GM12878 (cell line): ENCODE data around the gene ANXA9. TPM values are rescaled to one million over a fixed set of nuclear protein-coding genes. Genes with fewer than 3 reads are reported as not detected.
A peak's percentile ranks its signal among the peaks of the same experiment; 100 is the strongest.

Source experiments
- ATAC-seq: fragments of 200-7000 bp; cut with Tn5 transposase; 3 replicates; pipeline ENCODE4 v1.9.1; 2020; ENCODE audit warnings: mild to moderate bottlenecking, moderate library complexity
- BruUV-seq: library from RNA; stranded (reverse); fragments of 400-500 nt; replicated peaks from 2 replicates; lab custom pipeline; 2021; lab: Mats Ljungman, UMichigan
- CTCF ChIA-PET: fragments of 300-600 bp; sonication (Branson Sonifier 250); formaldehyde crosslinking; extraction: SDS; loops from one replicate; lab custom pipeline; 2021; ENCODE audit warnings: inconsistent platforms; lab: Yijun Ruan, JAX
- POLR2A ChIA-PET: fragments of 350-600 bp; formaldehyde crosslinking; extraction: SDS; loops from one replicate; lab custom pipeline; 2021; ENCODE audit warnings: inconsistent platforms; lab: Charles Lee
- RAD21 ChIA-PET: fragments of 300-600 bp; sonication (Branson Sonifier 250); formaldehyde crosslinking; loops from one replicate; lab custom pipeline; 2023; ENCODE audit warnings: antibody characterized with exemption; ENCODE audit not compliant: unreplicated experiment; lab: Charles Lee
- SMC1A ChIA-PET: fragments of 300-600 bp; sonication (Branson Sonifier 250); formaldehyde crosslinking; loops from one replicate; lab custom pipeline; 2023; ENCODE audit not compliant: unreplicated experiment, uncharacterized antibody; lab: Charles Lee
- DNase-seq: peaks from one replicate; pipeline ENCODE4 v3.0.0-alpha.2; 2011; ENCODE audit warnings: low read depth, low spot score
- FAIRE-seq: peaks from 3 replicates; lab custom pipeline; 2011; peaks lifted over from hg19 to GRCh38; lab: Jason Lieb, UNC
- H2AFZ ChIP-seq: 2 replicates; pipeline ENCODE4 v1.6.0; 2011; ENCODE audit warnings: low read depth, low read length, control low read depth; ENCODE audit not compliant: control insufficient read depth
- H3K27ac ChIP-seq: 2 replicates; pipeline ENCODE4 v1.5.1; 2011; ENCODE audit warnings: control low read depth; ENCODE audit not compliant: control insufficient read depth, insufficient read depth
- H3K27me3 ChIP-seq, 2 experiments: replicated peaks in 1 of 2; 2 replicates each; pipeline versions ENCODE4 v1.6.0 to v1.6.1; 2011; ENCODE audit warnings: low read length in 1 of 2; ENCODE audit not compliant: control insufficient read depth in 2 of 2, insufficient read depth in 2 of 2
- H3K36me3 ChIP-seq, 2 experiments: 2 replicates each; pipeline ENCODE4 v1.5.1; 2011; ENCODE audit warnings: low read length in 1 of 2; ENCODE audit not compliant: control insufficient read depth in 2 of 2, insufficient read depth in 2 of 2
- H3K4me1 ChIP-seq: 2 replicates; pipeline ENCODE4 v1.6.1; 2011; ENCODE audit warnings: mild to moderate bottlenecking, low read length, moderate library complexity, mixed read lengths; ENCODE audit not compliant: control insufficient read depth, insufficient read depth
- H3K4me2 ChIP-seq: 2 replicates; pipeline ENCODE4 v1.6.0; 2011; ENCODE audit warnings: control low read depth; ENCODE audit not compliant: control insufficient read depth, insufficient read depth
- H3K4me3 ChIP-seq: fragments of 200-600 bp; sonication (generic); 2 replicates; pipeline ENCODE4 v1.5.1; 2016
- H3K79me2 ChIP-seq: 2 replicates; pipeline ENCODE4 v1.6.0; 2011; ENCODE audit warnings: low read length; ENCODE audit not compliant: control insufficient read depth, insufficient read depth
- H3K9ac ChIP-seq: 2 replicates; pipeline ENCODE4 v1.8.0; 2011; ENCODE audit warnings: low read length, control low read depth, mixed read lengths; ENCODE audit not compliant: control insufficient read depth, insufficient read depth
- H3K9me3 ChIP-seq: replicated peaks from 3 replicates; pipeline ENCODE4 v1.5.1; 2011; ENCODE audit warnings: mild to moderate bottlenecking, low read length; ENCODE audit not compliant: control insufficient read depth, insufficient read depth
- H4K20me1 ChIP-seq: 2 replicates; pipeline ENCODE4 v1.6.0; 2011; ENCODE audit not compliant: control insufficient read depth, insufficient read depth
- CBX5 ChIP-seq: sonication (generic); IDR thresholded peaks from 2 replicates; pipeline ENCODE4 v1.6.1; 2016; ENCODE audit warnings: low read depth, moderate library complexity, mild to moderate bottlenecking, inconsistent platforms
- GATAD2B ChIP-seq: fragments of 450-650 bp; conservative IDR thresholded peaks from 2 replicates; pipeline ENCODE4 v1.6.1; 2017; ENCODE audit warnings: low read depth, mild to moderate bottlenecking, moderate library complexity
- KAT2A ChIP-seq: conservative IDR thresholded peaks from 2 replicates; pipeline ENCODE4 v1.6.1; 2011; ENCODE audit warnings: low read depth, low read length; ENCODE audit not compliant: control insufficient read depth
- RELB ChIP-seq: fragments of 450-650 bp; IDR thresholded peaks from 2 replicates; pipeline ENCODE4 v1.6.1; 2017; ENCODE audit warnings: low read depth, mild to moderate bottlenecking, moderate library complexity
- RFX5 ChIP-seq: IDR thresholded peaks from 2 replicates; pipeline ENCODE4 v1.6.1; 2011; ENCODE audit warnings: low read depth, low read length, improper control_type of control experiment
- SREBF2 ChIP-seq: IDR thresholded peaks from 2 replicates; pipeline ENCODE4 v1.6.1; 2012; ENCODE audit warnings: mild to moderate bottlenecking, low read length
- STAT3 ChIP-seq: IDR thresholded peaks from 2 replicates; pipeline ENCODE4 v1.6.1; 2011; ENCODE audit warnings: low read depth, low read length, improper control_type of control experiment
- ZNF24 ChIP-seq: fragments of 450-650 bp; IDR thresholded peaks from 2 replicates; pipeline ENCODE4 v1.6.1; 2017; ENCODE audit warnings: antibody characterized with exemption, mild to moderate bottlenecking
- ZNF592 ChIP-seq: fragments of 450-650 bp; IDR thresholded peaks from 2 replicates; pipeline ENCODE4 v1.6.1; 2017; ENCODE audit warnings: mild to moderate bottlenecking, moderate library complexity
- whole genome bisulfite sequencing: methylation state at CpG from one replicate; pipeline ENCODE4 v1.1.6; 2016; ENCODE audit warnings: low lambda C conversion rate; ENCODE audit not compliant: insufficient replicate concordance, insufficient coverage; ENCODE audit errors: missing lambda C conversion rate; 5-methylcytosine and 5-hydroxymethylcytosine counted together
- in situ Hi-C: fragments of 300-500 bp; cut with MboI; formaldehyde crosslinking; loops from 9 replicates; pipeline ENCODE4 v1.14.3; 2018; ENCODE audit warnings: mixed read lengths
- intact Hi-C: fragments of 100-400 bp; cut with micrococcal nuclease; formaldehyde crosslinking; loops from one replicate; pipeline ENCODE4 v1.14.2; 2022; ENCODE audit not compliant: unreplicated experiment
- polyA plus RNA-seq, 11 experiments: library from polyadenylated mRNA; depleted of rRNA in 4 of 11; unstranded in 6 of 11; stranded (reverse) in 5 of 11; fragments of >200 nt; fragmentation: Nextera tagmentation in 4 of 11; fragmentation: Illumina TruSeq in 1 of 11; extraction: Ambion mirVana in 4 of 11; extraction: Trizol in 1 of 11; gene quantifications; 1 replicate in 1 of 11; 2 replicates in 10 of 11; pipeline versions ENCODE4 v1.2.1 to v1.2.3, GENCODE V29; 2011 to 2016; ENCODE audit warnings: inconsistent platforms in 2 of 11, missing spikeins in 2 of 11, low read depth in 1 of 11
- total RNA-seq, 4 experiments: library from RNA; depleted of rRNA in 3 of 4; stranded (reverse); fragments of >200 nt in 3 of 4; fragmentation: Illumina TruSeq in 1 of 4; extraction: Trizol in 1 of 4; gene quantifications; 2 replicates each; pipeline versions ENCODE4 v1.2.1 to v1.2.3, GENCODE V29; 2013 to 2021

Gene ANXA9
- total and polyA plus RNA-seq, 10 of the 15 experiments (the other 5 are each of a cell fraction or from before 2014, with no cell fraction given): 0.04 to 0.43 (median 0.18) TPM; not detected in 4

GRCh38 chr1:150995460-150995859, 13.4 kb downstream of the ANXA9 start:
- POLR2A ChIA-PET: interaction anchor here (0.6 to 1.2 kb wide), 3 partner anchors 10 to 73 kb away, joined by 3 to 5 read pairs (median 4); no protein-coding TSS in a partner anchor

GRCh38 chr1:150995896-150996295, 13.8 kb downstream of the ANXA9 start:
- Histone ChIP-seq H3K4me1 (no peaks in the 10 kb centered on the region), H3K79me2 (no peaks in the 10 kb centered on the region), H3K9me3 (no peaks in the 10 kb centered on the region), H3K27me3 (no peaks in the 10 kb centered on the region), H3K9ac (0 out of 2 replicates have a peak overlapping the region, but pooled peaks have one; percentile 40), H3K4me2 (peak overlapping the region; percentile 75), H3K4me3 (no peak overlapping the region), H4K20me1 (no peaks in the 10 kb centered on the region), H3K27ac (no peak overlapping the region), H3K36me3 (no peaks in the 10 kb centered on the region), H2AFZ (peak overlapping the region; percentile 88)
- CTCF ChIA-PET: interaction anchor here (0.6 to 16.2 kb wide), 24 partner anchors 10 to 740 kb away, joined by 3 to 252 read pairs (median 4); partner anchors contain the start of genes ANXA9, C1orf56, CERS2 and MINDY1
- RAD21 ChIA-PET: interaction anchor here (0.7 to 2.6 kb wide), 12 partner anchors 10 to 740 kb away, joined by 3 to 20 read pairs (median 3); partner anchors contain the start of genes ANXA9, GOLPH3L and MINDY1
- SMC1A ChIA-PET: interaction anchor here (0.6 to 4.5 kb wide), 10 partner anchors 10 to 744 kb away, joined by 3 to 34 read pairs (median 4); partner anchors contain the start of genes C1orf56, CERS2, MINDY1 and TNFAIP8L2
- peak; percentile 68 for ATAC-seq
- no peak for DNase-seq
- intact Hi-C loops: loop anchor here (10.0 kb wide), 1 partner anchor 741 kb away; the partner anchor contains the start of gene CA14
- POLR2A ChIA-PET: interaction anchor here (0.6 to 1.2 kb wide), 3 partner anchors 10 to 74 kb away, joined by 3 to 5 read pairs (median 4); no protein-coding TSS in a partner anchor
- 13% methylated on average over 9 of the region's 9 CpGs for WGBS
- no TSS peak for BruUV-seq
- in situ Hi-C loops: loop anchor here (5.0 kb wide), 1 partner anchor 739 kb away; the partner anchor contains the start of gene CA14
- FAIRE-seq: peak; percentile 80
- no peak for TF ChIP-seq GATAD2B
- no peak for TF ChIP-seq RELB
- TF ChIP-seq ZNF24: no peak
- TF ChIP-seq ZNF592: no peak
- TF ChIP-seq RFX5: no peak
- no peak for TF ChIP-seq SREBF2

More at GRCh38 chr1:150995460-150995859, 13.4 kb downstream of the ANXA9 start:
- 37% methylated on average over 4 of the region's 4 CpGs for WGBS
- Histone ChIP-seq H3K27me3 (no peaks in the 10 kb centered on the region), H2AFZ (peak overlapping the region; percentile 88), H3K4me3 (no peak overlapping the region), H3K36me3 (no peaks in the 10 kb centered on the region)
- TF ChIP-seq CBX5 (no peak), STAT3 (no peak), KAT2A (no peak)
- TF ChIP-seq, all 136 proteins: peak for 0
- in situ Hi-C loops (loop anchor here (5.0 kb wide), 1 partner anchor 738 kb away; the partner anchor contains the start of gene CA14), intact Hi-C loops (loop anchor here (10.0 kb wide), 1 partner anchor 741 kb away; the partner anchor contains the start of gene CA14)
- FAIRE-seq (no peak), ATAC-seq (no peak), DNase-seq (no peak)
- peak overlapping the region; percentile 75 for H3K4me2 ChIP-seq
- no TSS peak for BruUV-seq
- H3K9me3 ChIP-seq: no peaks in the 10 kb centered on the region
- no peak overlapping the region for H3K27ac ChIP-seq
- ChIA-PET CTCF (interaction anchor here (0.7 to 16.2 kb wide), 32 partner anchors 8 to 740 kb away, joined by 3 to 252 read pairs (median 3); partner anchors contain the start of genes ANXA9, C1orf56, CA14 and CERS2), SMC1A (interaction anchor here (0.6 to 4.5 kb wide), 11 partner anchors 10 to 871 kb away, joined by 3 to 34 read pairs (median 4); partner anchors contain the start of genes C1orf56, CERS2, MINDY1 and TNFAIP8L2), RAD21 (interaction anchor here (0.8 to 2.6 kb wide), 9 partner anchors 11 to 740 kb away, joined by 3 to 20 read pairs (median 4); partner anchors contain the start of genes ANXA9, CDC42SE1, GOLPH3L and MINDY1)
- H4K20me1 ChIP-seq: no peaks in the 10 kb centered on the region
- 0 out of 2 replicates have a peak overlapping the region, but pooled peaks have one; percentile 40 for H3K9ac ChIP-seq
- no peaks in the 10 kb centered on the region for H3K79me2 ChIP-seq
- no peaks in the 10 kb centered on the region for H3K4me1 ChIP-seq
